ENCODE measurements around the gene IFNE. TPM values are rescaled to one million over a fixed set of nuclear protein-coding genes. Genes with fewer than 3 reads are reported as not detected.

Gene IFNE, protein sequence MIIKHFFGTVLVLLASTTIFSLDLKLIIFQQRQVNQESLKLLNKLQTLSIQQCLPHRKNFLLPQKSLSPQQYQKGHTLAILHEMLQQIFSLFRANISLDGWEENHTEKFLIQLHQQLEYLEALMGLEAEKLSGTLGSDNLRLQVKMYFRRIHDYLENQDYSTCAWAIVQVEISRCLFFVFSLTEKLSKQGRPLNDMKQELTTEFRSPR
- total RNA-seq, result not detected in 2 replicates

DNA sequence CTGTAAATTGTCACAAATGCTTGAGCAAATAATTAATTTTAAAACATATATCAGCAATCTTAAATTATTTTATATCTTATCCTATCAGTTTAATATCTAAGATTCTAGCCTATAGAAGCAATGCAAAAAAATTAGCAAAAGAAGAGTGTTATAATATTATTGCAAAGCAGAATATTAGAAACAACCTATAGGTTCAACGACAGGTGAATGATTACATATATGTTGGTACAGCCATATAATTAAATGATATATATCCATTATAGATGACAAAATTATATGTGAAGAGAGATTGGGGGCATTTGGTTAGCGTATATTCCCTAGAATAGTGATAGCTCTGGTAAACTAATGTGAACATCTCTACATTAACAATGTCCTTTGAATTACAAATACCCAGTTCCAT is at the start of gene IFNE:
TSS of gene IFNE (minus strand) at position 101 of the 400 bp plus-strand sequence. CDS start 619 bp downstream, outside the sequence.

DNA sequence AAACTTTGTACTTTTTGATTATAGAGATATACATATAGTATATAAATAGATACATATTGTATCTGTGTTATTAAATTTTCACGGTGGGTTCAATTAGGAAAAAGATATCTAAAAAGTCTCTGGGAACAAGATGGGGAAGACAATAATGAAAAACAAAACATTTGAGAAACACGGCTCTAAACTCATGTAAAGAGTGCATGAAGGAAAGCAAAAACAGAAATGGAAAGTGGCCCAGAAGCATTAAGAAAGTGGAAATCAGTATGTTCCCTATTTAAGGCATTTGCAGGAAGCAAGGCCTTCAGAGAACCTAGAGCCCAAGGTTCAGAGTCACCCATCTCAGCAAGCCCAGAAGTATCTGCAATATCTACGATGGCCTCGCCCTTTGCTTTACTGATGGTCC is 42.0 kb downstream of the IFNE start, which contains the start of gene IFNA1:
TSS of gene IFNA1 (plus strand) at position 301 of the 400 bp plus-strand sequence. CDS start at position 370, 69 bp downstream.

Other genes starting within 250 kb of the IFNE start
- gene IFNA14, start 242.3 kb downstream of the IFNE start, total RNA-seq, result not detected in 2 replicates
- gene IFNA5, start 177.0 kb downstream of the IFNE start, total RNA-seq, result not detected in 2 replicates
- gene KLHL9, start 146.9 kb downstream of the IFNE start, total RNA-seq, result 22.5 and 29.8 TPM in 2 replicates
- gene IFNA6, start 131.4 kb downstream of the IFNE start, total RNA-seq, result not detected in 2 replicates
- gene IFNA13, start 114.3 kb downstream of the IFNE start, total RNA-seq, result not detected in 2 replicates
- gene IFNA2, start 96.9 kb downstream of the IFNE start, total RNA-seq, result not detected in 2 replicates
- not detected in 2 replicates for gene IFNA8, start 73.2 kb downstream of the IFNE start, total RNA-seq
- gene IFNA1, start 41.9 kb downstream of the IFNE start, total RNA-seq, result not detected in 2 replicates